Osteoblast (primary cell): ENCODE measurements around the gene RASA4B. TPM values are rescaled to one million over a fixed set of nuclear protein-coding genes. Genes with fewer than 3 reads are reported as not detected.
A peak's percentile ranks its signal among the peaks of the same experiment; 100 is the strongest.

ENCODE experiments used
- DNase-seq: peaks from one replicate; pipeline ENCODE4 v3.0.0; 2011; ENCODE audit warnings: low spot score, mixed read lengths; ENCODE audit not compliant: insufficient read length; ENCODE audit errors: missing footprints
- H2AFZ ChIP-seq: 2 replicates; pipeline ENCODE4 v1.6.0; 2011; ENCODE audit warnings: mild to moderate bottlenecking, low read length
- H3K27ac ChIP-seq: 2 replicates; pipeline ENCODE4 v1.5.1; 2011; ENCODE audit warnings: mild to moderate bottlenecking, low read depth, low read length, moderate library complexity
- H3K27me3 ChIP-seq: 2 replicates; pipeline ENCODE4 v1.6.0; 2012; ENCODE audit warnings: mild to moderate bottlenecking, control low read depth, inconsistent platforms, low read length, moderate library complexity; ENCODE audit not compliant: insufficient read depth
- H3K36me3 ChIP-seq: 2 replicates; pipeline ENCODE4 v1.5.1; 2011; ENCODE audit warnings: mild to moderate bottlenecking, low read length, control low read depth, moderate library complexity; ENCODE audit not compliant: insufficient read depth
- H3K4me1 ChIP-seq: 2 replicates; pipeline ENCODE4 v1.5.1; 2011; ENCODE audit warnings: mild to moderate bottlenecking, low read length, control low read depth, moderate library complexity; ENCODE audit not compliant: insufficient read depth
- H3K4me2 ChIP-seq: 2 replicates; pipeline ENCODE4 v1.6.0; 2011; ENCODE audit warnings: mild to moderate bottlenecking, low read length; ENCODE audit not compliant: insufficient read depth
- H3K4me3 ChIP-seq: fragments of 200-600 bp; sonication (generic); 3 replicates; pipeline ENCODE4 v1.5.1; 2012; ENCODE audit warnings: mild to moderate bottlenecking, low read length, inconsistent platforms; ENCODE audit not compliant: insufficient read depth
- H3K79me2 ChIP-seq: 2 replicates; pipeline ENCODE4 v1.6.0; 2012; ENCODE audit warnings: mild to moderate bottlenecking, low read length, control low read depth, inconsistent platforms; ENCODE audit not compliant: insufficient read depth
- H3K9me3 ChIP-seq: 2 replicates; pipeline ENCODE4 v1.5.1; 2011; ENCODE audit warnings: low read depth, low read length, control low read depth
- H4K20me1 ChIP-seq: 2 replicates; pipeline ENCODE4 v1.6.0; 2012; ENCODE audit warnings: mild to moderate bottlenecking, low read length, control low read depth; ENCODE audit not compliant: insufficient read depth
- total RNA-seq: library from RNA; depleted of rRNA; stranded (reverse); fragments of >200 nt; gene quantifications from 2 replicates; pipeline ENCODE4 v1.2.3, GENCODE V29; 2012
- TF ChIP-seq, protein P1 (sequence below): IDR thresholded peaks from 2 replicates; pipeline ENCODE4 v1.5.1; 2011; ENCODE audit warnings: mild to moderate bottlenecking, low read depth, low read length, moderate library complexity; ENCODE audit errors: extremely low read depth

RASA4B gene
- total RNA-seq, 1 donor: 3.3 TPM

DNA sequence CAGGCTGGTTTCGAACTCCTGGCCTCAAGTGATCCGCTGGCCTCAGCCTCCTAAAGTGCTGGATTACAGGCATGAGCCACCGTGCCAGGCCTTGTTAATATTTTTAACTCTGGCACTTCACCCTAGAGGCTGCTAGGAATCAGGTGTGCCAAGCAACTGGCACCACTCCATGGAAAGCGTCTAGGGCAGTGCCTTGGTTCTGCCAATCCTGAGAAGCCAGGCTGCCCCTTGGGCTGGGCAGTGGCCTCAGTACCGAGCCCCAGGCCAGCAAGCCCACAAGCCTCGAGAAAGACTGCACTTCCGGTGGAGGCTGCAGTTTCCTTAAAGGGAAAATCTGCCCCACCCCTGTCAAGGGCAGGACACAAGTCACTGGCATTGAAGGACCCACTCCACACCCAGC is 64.3 kb downstream of the RASA4B start:
- H3K4me3 ChIP-seq: no peak overlapping the region
- no peaks in the 10 kb centered on the region for H3K27me3 ChIP-seq
- peaks cover 8% of the 10 kb centered on the region for H3K4me1 ChIP-seq
- H4K20me1 ChIP-seq: peaks cover 7% of the 10 kb centered on the region
- H3K27ac ChIP-seq: no peak overlapping the region
- H3K79me2 ChIP-seq: no peaks in the 10 kb centered on the region
- peaks cover 10% of the 10 kb centered on the region for H3K36me3 ChIP-seq
- TF ChIP-seq, protein P1, sequence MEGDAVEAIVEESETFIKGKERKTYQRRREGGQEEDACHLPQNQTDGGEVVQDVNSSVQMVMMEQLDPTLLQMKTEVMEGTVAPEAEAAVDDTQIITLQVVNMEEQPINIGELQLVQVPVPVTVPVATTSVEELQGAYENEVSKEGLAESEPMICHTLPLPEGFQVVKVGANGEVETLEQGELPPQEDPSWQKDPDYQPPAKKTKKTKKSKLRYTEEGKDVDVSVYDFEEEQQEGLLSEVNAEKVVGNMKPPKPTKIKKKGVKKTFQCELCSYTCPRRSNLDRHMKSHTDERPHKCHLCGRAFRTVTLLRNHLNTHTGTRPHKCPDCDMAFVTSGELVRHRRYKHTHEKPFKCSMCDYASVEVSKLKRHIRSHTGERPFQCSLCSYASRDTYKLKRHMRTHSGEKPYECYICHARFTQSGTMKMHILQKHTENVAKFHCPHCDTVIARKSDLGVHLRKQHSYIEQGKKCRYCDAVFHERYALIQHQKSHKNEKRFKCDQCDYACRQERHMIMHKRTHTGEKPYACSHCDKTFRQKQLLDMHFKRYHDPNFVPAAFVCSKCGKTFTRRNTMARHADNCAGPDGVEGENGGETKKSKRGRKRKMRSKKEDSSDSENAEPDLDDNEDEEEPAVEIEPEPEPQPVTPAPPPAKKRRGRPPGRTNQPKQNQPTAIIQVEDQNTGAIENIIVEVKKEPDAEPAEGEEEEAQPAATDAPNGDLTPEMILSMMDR: no peak
- no peaks in the 10 kb centered on the region for H3K9me3 ChIP-seq
- H3K4me2 ChIP-seq: no peak overlapping the region
- H2AFZ ChIP-seq: no peak overlapping the region
- DNase-seq: peak; percentile 79

- no peak overlapping the region for H3K4me3 ChIP-seq
- no peaks in the 10 kb centered on the region for H3K79me2 ChIP-seq
- no peak overlapping the region for H2AFZ ChIP-seq
- H3K4me2 ChIP-seq: no peak overlapping the region
- no peaks in the 10 kb centered on the region for H3K27me3 ChIP-seq
- peaks cover 13% of the 10 kb centered on the region for H3K36me3 ChIP-seq
- TF ChIP-seq, protein P1: no peak
- H3K9me3 ChIP-seq: no peaks in the 10 kb centered on the region
- peaks cover 8% of the 10 kb centered on the region for H3K4me1 ChIP-seq
- H4K20me1 ChIP-seq: peaks cover 10% of the 10 kb centered on the region
- no peak overlapping the region for H3K27ac ChIP-seq
- no peak for DNase-seq
Observed at GRCh38 chr7:102452451-102452850, 65.1 kb downstream of the RASA4B start.

GRCh38 chr7:102451371-102452054 is 66.1 kb downstream of the RASA4B start:
- no peaks in the 10 kb centered on the region for H3K9me3 ChIP-seq
- TF ChIP-seq, protein P1: no peak
- no peak overlapping the region for H3K27ac ChIP-seq
- peaks cover 8% of the 10 kb centered on the region for H3K4me1 ChIP-seq
- H2AFZ ChIP-seq: no peak overlapping the region
- no peak overlapping the region for H3K4me3 ChIP-seq
- peaks cover 10% of the 10 kb centered on the region for H4K20me1 ChIP-seq
- DNase-seq: peak; percentile 86
- H3K79me2 ChIP-seq: no peaks in the 10 kb centered on the region
- peak overlapping the region; percentile 56 for H3K4me2 ChIP-seq
- H3K36me3 ChIP-seq: peaks cover 10% of the 10 kb centered on the region
- H3K27me3 ChIP-seq: no peaks in the 10 kb centered on the region

DNA sequence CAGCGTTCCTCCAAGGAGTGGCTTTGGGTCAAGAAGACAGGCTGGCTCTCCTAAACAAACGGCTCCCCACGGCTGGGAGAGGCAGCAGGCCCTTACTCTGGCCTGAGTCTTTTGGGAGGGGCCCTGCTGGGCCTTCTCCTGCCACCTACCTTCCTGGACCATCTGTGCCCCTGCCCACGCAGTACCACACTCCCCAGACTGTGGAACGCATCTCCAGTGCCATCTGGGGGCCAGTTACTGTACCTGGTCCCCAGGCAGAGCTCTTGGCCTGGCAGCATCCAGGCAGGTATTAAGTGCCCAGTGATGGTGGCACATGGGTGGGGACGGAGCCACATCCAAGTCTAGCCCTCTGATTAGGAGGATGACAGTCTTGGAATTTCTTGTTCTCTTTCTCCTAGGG is 67.3 kb downstream of the RASA4B start:
- Histone ChIP-seq H3K4me3 (no peak overlapping the region), H3K9me3 (no peaks in the 10 kb centered on the region), H3K4me1 (peaks cover 8% of the 10 kb centered on the region), H3K27me3 (no peaks in the 10 kb centered on the region), H3K27ac (no peak overlapping the region), H2AFZ (no peak overlapping the region), H4K20me1 (peaks cover 5% of the 10 kb centered on the region), H3K79me2 (no peaks in the 10 kb centered on the region), H3K36me3 (peaks cover 12% of the 10 kb centered on the region), H3K4me2 (no peak overlapping the region)
- peak; percentile 73 for DNase-seq
- TF ChIP-seq, protein P1: no peak
